ENCODE data around the gene NOP53. TPM values are rescaled to one million over a fixed set of nuclear protein-coding genes. Genes with fewer than 3 reads are reported as not detected.
A peak's percentile ranks its signal among the peaks of the same experiment; 100 is the strongest.

NOP53 gene
- total and polyA plus RNA-seq, 8 donors: 130 to 557 (median 454) TPM

DNA sequence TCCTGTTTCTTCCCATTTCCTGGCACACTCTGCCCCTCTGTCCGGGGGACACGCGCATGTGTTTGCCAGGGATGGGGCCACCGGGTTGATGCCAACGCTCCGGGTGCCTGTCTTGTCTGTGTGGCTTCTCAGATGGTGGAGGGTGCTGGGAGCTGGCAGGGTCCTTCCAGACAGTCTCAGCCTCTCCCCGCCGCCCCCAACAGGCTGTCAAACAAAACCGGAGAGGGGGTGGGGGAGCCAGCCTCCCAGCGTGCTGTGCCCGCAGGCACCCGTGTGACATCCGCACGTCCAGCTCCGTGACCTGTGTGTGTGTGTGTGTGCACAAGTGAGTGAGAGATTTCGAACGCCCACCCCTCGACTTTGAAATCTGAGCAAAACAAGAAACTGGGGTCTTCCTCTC lies 42.7 kb upstream of the NOP53 start:
- Histone ChIP-seq H3K4me3 (no peak overlapping the region), H3K36me3 (peaks cover 0 to 53% of the 10 kb centered on the region in 2 donors), H3K27me3 (no peaks in the 10 kb centered on the region), H3K9me3 (no peaks in the 10 kb centered on the region), H3K4me1 (peaks cover 0 to 7% of the 10 kb centered on the region in 2 donors), H3K27ac (no peak overlapping the region)
- no peak for ATAC-seq
- no peak for DNase-seq
- no peak for TF ChIP-seq CTCF (IDR thresholded peaks at IDR 0.05)
- intact Hi-C loops (cut with DNase I): loop anchor here (5.0 to 10.0 kb wide), 4 partner anchors 188 to 408 kb away; partner anchors contain the start of gene NAPA (in 1 of the 2)

DNA sequence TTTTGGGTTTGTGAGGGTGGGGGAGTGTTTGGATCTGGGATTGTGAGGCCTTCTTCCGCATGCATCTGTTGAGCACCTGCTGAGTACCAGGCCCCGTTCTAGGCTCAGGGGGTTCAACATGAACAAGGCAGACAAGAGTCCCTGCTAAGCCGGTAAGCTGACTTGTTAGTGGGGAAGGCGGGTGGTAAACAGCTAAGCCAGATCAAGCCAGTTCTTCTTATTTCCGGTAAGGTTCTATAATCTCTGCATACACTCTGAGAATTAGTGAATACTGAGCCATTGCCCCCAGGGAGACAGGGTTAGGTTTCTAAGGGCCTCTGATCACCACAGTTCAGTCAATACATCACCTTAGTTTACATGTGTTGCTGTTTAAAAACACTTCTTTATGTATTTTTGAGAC lies 42.0 kb upstream of the NOP53 start:
- intact Hi-C loops (cut with DNase I): loop anchor here (5.0 to 10.0 kb wide), 4 partner anchors 188 to 408 kb away; partner anchors contain the start of gene NAPA (in 1 of the 2)
- no peak overlapping the region for H3K4me3 ChIP-seq
- H3K27ac ChIP-seq: no peak overlapping the region
- peaks cover 0 to 1% of the 10 kb centered on the region in 2 donors for H3K4me1 ChIP-seq
- DNase-seq (no peak), ATAC-seq (no peak)
- H3K27me3 ChIP-seq: no peaks in the 10 kb centered on the region
- TF ChIP-seq CTCF (IDR thresholded peaks at IDR 0.05): no peak
- H3K9me3 ChIP-seq: no peaks in the 10 kb centered on the region
- H3K36me3 ChIP-seq: peaks cover 0 to 53% of the 10 kb centered on the region in 2 donors

- no peak overlapping the region for H3K27ac ChIP-seq
- ATAC-seq: no peak
- no peak for TF ChIP-seq CTCF (IDR thresholded peaks at IDR 0.05)
- no peaks in the 10 kb centered on the region for H3K4me1 ChIP-seq
- DNase-seq: no peak
- no peak overlapping the region for H3K4me3 ChIP-seq
- peaks cover 0 to 46% of the 10 kb centered on the region in 2 donors for H3K36me3 ChIP-seq
- H3K27me3 ChIP-seq: no peaks in the 10 kb centered on the region
- H3K9me3 ChIP-seq: no peaks in the 10 kb centered on the region
- intact Hi-C loops (cut with DNase I): loop anchor here (5.0 to 10.0 kb wide), 4 partner anchors 189 to 409 kb away; partner anchors contain the start of gene NAPA (in 1 of the 2)
Measured at GRCh38 chr19:47704024-47704423, 41.3 kb upstream of the NOP53 start.

GRCh38 chr19:47704656-47705055 lies 40.7 kb upstream of the NOP53 start:
- no peaks in the 10 kb centered on the region for H3K4me1 ChIP-seq
- TF ChIP-seq CTCF (IDR thresholded peaks at IDR 0.05): no peak
- ATAC-seq (no peak), DNase-seq (no peak)
- H3K36me3 ChIP-seq: peaks cover 0 to 40% of the 10 kb centered on the region in 2 donors
- intact Hi-C loops (cut with DNase I): loop anchor here (5.0 to 10.0 kb wide), 4 partner anchors 190 to 410 kb away; partner anchors contain the start of gene NAPA (in 1 of the 2)
- H3K27me3 ChIP-seq: no peaks in the 10 kb centered on the region
- H3K4me3 ChIP-seq: no peak overlapping the region
- no peak overlapping the region for H3K27ac ChIP-seq
- no peaks in the 10 kb centered on the region for H3K9me3 ChIP-seq

- intact Hi-C loops (cut with DNase I): loop anchor here (10.0 kb wide), 3 partner anchors 193 to 413 kb away; partner anchors contain the start of gene NAPA (in 1 of the 2)
- H3K27me3 ChIP-seq: peaks cover 0 to 2% of the 10 kb centered on the region in 2 donors
- no peak overlapping the region for H3K27ac ChIP-seq
- H3K36me3 ChIP-seq: peaks cover 0 to 13% of the 10 kb centered on the region in 2 donors
- H3K4me1 ChIP-seq: no peaks in the 10 kb centered on the region
- DNase-seq (peak in 3 of 4 donors; percentile 63 to 84 (median 74)), ATAC-seq (peak; percentile 96)
- no peak overlapping the region for H3K4me3 ChIP-seq
- TF ChIP-seq CTCF (IDR thresholded peaks at IDR 0.05): peak; percentile 72 to 82
- H3K9me3 ChIP-seq: no peaks in the 10 kb centered on the region
Measured at GRCh38 chr19:47707135-47707925, 38.0 kb upstream of the NOP53 start.

Measured in left lung (tissue), 10 donors.